GM06990 (cell line): ENCODE results near the gene DNAH7.

ENCODE experiments used
- DNase-seq: peaks from one replicate; pipeline ENCODE4 v3.0.0-alpha.2; 2011; ENCODE audit not compliant: insufficient read length; ENCODE audit errors: extremely low read depth
- H3K27me3 ChIP-seq: replicated peaks from 2 replicates; pipeline ENCODE4 v1.6.0; 2011; ENCODE audit warnings: low read length; ENCODE audit not compliant: control insufficient read depth, insufficient read depth
- H3K36me3 ChIP-seq: 2 replicates; pipeline ENCODE4 v1.5.1; 2011; ENCODE audit warnings: low read length; ENCODE audit not compliant: control insufficient read depth, insufficient read depth
- H3K4me3 ChIP-seq: replicated peaks from 2 replicates; pipeline ENCODE4 v1.5.1; 2011; ENCODE audit warnings: low read depth, mild to moderate bottlenecking, control low read depth, low read length
- CTCF ChIP-seq: IDR thresholded peaks from 2 replicates; pipeline ENCODE4 v1.5.1; 2011; ENCODE audit warnings: low read length, control low read depth, mild to moderate bottlenecking, inconsistent platforms; ENCODE audit not compliant: insufficient read depth, poor library complexity, severe bottlenecking

Gene DNAH7

DNA sequence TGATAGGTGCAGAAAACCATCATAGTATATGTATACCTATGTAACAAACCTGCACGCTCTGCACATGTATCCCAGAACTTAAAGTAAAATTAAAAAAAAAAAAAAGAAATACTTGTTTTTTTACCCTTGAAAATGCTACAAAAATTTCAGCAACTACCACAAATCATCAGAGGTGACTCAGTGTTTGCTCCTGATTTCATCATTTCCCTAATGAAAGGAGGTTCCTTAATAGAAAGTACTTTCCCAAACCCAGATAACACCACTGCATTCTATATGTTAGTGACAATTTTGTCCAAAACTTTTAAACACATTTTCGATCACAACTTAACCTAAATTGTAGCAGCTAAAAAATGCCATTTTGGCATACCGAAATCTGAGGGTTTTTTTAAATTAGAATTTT, 248.3 kb downstream of the DNAH7 start:
- H3K27me3 ChIP-seq: no peaks in the 10 kb centered on the region
- TF ChIP-seq CTCF: no peak
- no peaks in the 10 kb centered on the region for H3K36me3 ChIP-seq
- H3K4me3 ChIP-seq: no peak overlapping the region
- no peak for DNase-seq

DNA sequence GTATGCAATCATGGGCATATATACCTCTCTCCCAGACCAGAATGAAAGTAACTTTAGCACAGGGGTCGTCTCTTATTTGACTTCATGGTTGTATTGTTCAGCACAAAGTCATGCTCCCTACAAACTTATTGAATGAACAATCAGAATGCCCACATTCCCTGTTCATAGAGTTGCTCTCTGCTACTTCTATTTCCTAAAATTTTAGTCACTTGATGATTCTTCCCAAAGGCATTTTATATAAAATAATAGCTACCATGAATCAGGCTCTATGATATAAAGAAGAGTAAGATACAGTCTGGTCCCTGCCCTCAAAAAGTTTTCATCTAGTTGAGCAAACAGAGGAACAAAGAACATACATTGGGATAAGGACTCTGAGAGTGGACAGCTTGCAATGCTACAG, 249.4 kb downstream of the DNAH7 start:
- Histone ChIP-seq H3K4me3 (no peak overlapping the region), H3K36me3 (no peaks in the 10 kb centered on the region), H3K27me3 (no peaks in the 10 kb centered on the region)
- no peak for DNase-seq
- TF ChIP-seq CTCF: no peak

DNA sequence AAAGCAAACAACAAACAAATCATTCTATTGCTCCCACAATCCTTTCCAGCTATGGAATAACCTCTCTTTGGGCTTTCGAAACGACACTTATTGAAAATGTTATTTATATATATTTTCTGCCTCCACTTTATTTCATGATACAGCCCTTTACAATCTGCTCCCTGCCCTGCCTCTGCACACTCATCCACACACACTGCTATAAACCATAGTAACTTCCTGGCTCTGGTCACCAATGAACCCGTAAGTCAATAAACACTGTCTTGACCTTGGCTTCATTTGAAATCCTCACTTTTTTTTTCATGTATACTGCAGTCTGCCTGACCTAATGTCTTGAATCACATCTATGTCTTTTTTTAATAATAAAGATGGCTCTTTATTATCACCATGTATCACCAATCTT, 250.1 kb downstream of the DNAH7 start:
- TF ChIP-seq CTCF: no peak
- no peak for DNase-seq
- H3K27me3 ChIP-seq: no peaks in the 10 kb centered on the region
- H3K4me3 ChIP-seq: no peak overlapping the region
- H3K36me3 ChIP-seq: no peaks in the 10 kb centered on the region

- H3K36me3 ChIP-seq: no peaks in the 10 kb centered on the region
- TF ChIP-seq CTCF: no peak
- H3K4me3 ChIP-seq: no peak overlapping the region
- H3K27me3 ChIP-seq: no peaks in the 10 kb centered on the region
- no peak for DNase-seq
Observed at GRCh38 chr2:195818106-195818505, 250.5 kb downstream of the DNAH7 start.

DNA sequence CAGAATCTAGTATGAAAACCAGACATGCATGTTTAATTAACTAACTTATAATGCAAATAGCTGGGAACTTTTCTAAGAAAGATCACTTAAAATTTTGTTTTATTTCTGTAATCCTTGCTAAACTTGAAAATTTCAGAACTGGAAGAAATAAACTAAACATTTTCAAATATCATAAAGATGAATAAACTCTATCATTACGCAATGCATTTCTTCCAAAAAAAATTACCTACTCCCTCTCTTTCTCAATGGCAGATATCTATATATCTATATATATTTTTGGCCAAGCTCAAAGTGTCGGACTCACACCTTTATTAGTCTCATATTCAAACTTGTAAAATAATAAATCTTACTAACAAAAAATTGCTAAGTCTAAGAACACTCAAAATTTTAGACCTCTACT, 253.6 kb downstream of the DNAH7 start:
- Histone ChIP-seq H3K27me3 (no peaks in the 10 kb centered on the region), H3K36me3 (no peaks in the 10 kb centered on the region), H3K4me3 (no peak overlapping the region)
- TF ChIP-seq CTCF: no peak
- no peak for DNase-seq

DNA sequence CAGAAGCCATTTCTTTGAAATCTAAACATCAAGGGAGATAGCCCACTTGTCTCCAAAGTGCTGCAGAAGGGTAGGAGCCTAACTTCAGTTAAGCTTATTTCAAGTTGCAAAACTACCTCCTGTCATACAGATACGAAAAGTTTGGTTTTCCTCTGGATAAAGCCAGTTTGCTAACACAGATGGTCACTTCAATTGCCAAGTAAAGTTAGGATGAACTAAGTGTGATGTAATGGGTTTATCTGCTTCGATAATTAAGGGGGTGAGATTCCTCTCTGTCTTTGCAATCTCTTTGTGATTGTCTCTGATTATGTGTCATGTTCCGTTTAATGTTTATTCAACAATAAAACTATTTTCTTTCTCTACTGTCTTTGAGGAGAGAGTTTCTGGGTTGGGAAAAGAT, 255.2 kb downstream of the DNAH7 start:
- no peak for DNase-seq
- no peak for TF ChIP-seq CTCF
- Histone ChIP-seq H3K27me3 (no peaks in the 10 kb centered on the region), H3K36me3 (no peaks in the 10 kb centered on the region), H3K4me3 (no peak overlapping the region)
